CD4-positive, alpha-beta T cell (primary cell): ENCODE results near the gene RBMS3. TPM values are rescaled to one million over a fixed set of nuclear protein-coding genes. Genes with fewer than 3 reads are reported as not detected.

Experiments
- ATAC-seq: fragments of 200-7000 bp; cut with Tn5 transposase; one replicate; pipeline ENCODE4 v1.10.0; 2022; ENCODE audit warnings: mild to moderate bottlenecking; ENCODE audit not compliant: poor library complexity
- CTCF ChIA-PET: fragments of 350-600 bp; sonication (Branson Sonifier 250); formaldehyde crosslinking; loops from one replicate; lab custom pipeline; 2021; ENCODE audit warnings: antibody characterized with exemption, inconsistent platforms; lab: Charles Lee
- POLR2A ChIA-PET: fragments of 350-600 bp; sonication (Branson Sonifier 250); formaldehyde crosslinking; loops from one replicate; lab custom pipeline; 2021; ENCODE audit warnings: antibody characterized with exemption, inconsistent platforms; lab: Charles Lee
- DNase-seq, 14 experiments: peaks; one replicate each; pipeline ENCODE4 v3.0.0-alpha.2; 2013 to 2020; ENCODE audit warnings: mixed read lengths in 2 of 14
- H3K27ac ChIP-seq, 2 donors: one replicate each; pipeline versions ENCODE4 v1.5.1 to v1.7.0; 2013; ENCODE audit warnings: low read length in 2 of 2, low read depth in 1 of 2, mild to moderate bottlenecking in 1 of 2
- H3K27me3 ChIP-seq, 2 experiments: 1 replicate in 1 of 2; 2 replicates in 1 of 2; pipeline versions ENCODE4 v1.6.1 to v1.7.0; 2013; ENCODE audit warnings: low read length in 2 of 2, control low read depth in 1 of 2, mild to moderate bottlenecking in 1 of 2, moderate library complexity in 1 of 2; ENCODE audit not compliant: insufficient read depth in 2 of 2, control insufficient read depth in 1 of 2
- H3K36me3 ChIP-seq: one replicate; pipeline ENCODE4 v1.6.1; 2013; ENCODE audit warnings: low read length, control low read depth; ENCODE audit not compliant: insufficient read depth
- H3K4me1 ChIP-seq: one replicate; pipeline ENCODE4 v1.6.1; 2013; ENCODE audit warnings: low read length, control low read depth; ENCODE audit not compliant: insufficient read depth
- H3K4me3 ChIP-seq: one replicate; pipeline ENCODE4 v1.5.1; 2013; ENCODE audit warnings: mild to moderate bottlenecking, low read length, moderate library complexity
- H3K9me3 ChIP-seq, 2 experiments: 1 replicate in 1 of 2; 2 replicates in 1 of 2; pipeline versions ENCODE4 v1.6.1 to v1.7.0; 2013; ENCODE audit warnings: low read length in 2 of 2, mild to moderate bottlenecking in 2 of 2, control low read depth in 1 of 2, moderate library complexity in 1 of 2; ENCODE audit not compliant: control insufficient read depth in 1 of 2, insufficient read depth in 1 of 2
- H3K27ac Mint-ChIP-seq: one replicate; pipeline ENCODE4 v1.8.0; 2020; ENCODE audit warnings: mixed read lengths
- H3K27me3 Mint-ChIP-seq: one replicate; pipeline ENCODE4 v1.8.0; 2021; ENCODE audit warnings: mixed read lengths
- H3K36me3 Mint-ChIP-seq: one replicate; pipeline ENCODE4 v1.8.0; 2021; ENCODE audit warnings: low read depth, mixed read lengths
- H3K4me1 Mint-ChIP-seq: one replicate; pipeline ENCODE4 v1.8.0; 2021; ENCODE audit warnings: low read depth, mixed read lengths
- H3K4me3 Mint-ChIP-seq: one replicate; pipeline ENCODE4 v1.8.0; 2020; ENCODE audit warnings: mild to moderate bottlenecking, mixed read lengths
- H3K9me3 Mint-ChIP-seq: one replicate; pipeline ENCODE4 v1.8.0; 2020; ENCODE audit warnings: mixed read lengths
- intact Hi-C, 2 experiments: fragments of 100-400 bp; cut with DNase I in 1 of 2; cut with micrococcal nuclease in 1 of 2; formaldehyde crosslinking; loops; one replicate each; pipeline versions ENCODE4 v1.15.1 to v1.9.0; 2023 to 2025; cut with DNase I, micrococcal nuclease
- total RNA-seq, 174 experiments: library from RNA in 2 of 174; stranded (reverse) in 2 of 174; gene quantifications; one replicate each; pipeline ENCODE4 v1.2.3 and lab custom pipeline; 2021 to 2026
- TF ChIP-seq, protein P1 (sequence below): fragments of 200-600 bp; IDR thresholded peaks from one replicate; pipeline ENCODE4 v1.8.0; 2022; ENCODE audit warnings: antibody characterized with exemption, mild to moderate bottlenecking

Gene RBMS3
- total RNA-seq, 2 experiments from 2014 or later, result 1.6 to 1.7 TPM

DNA sequence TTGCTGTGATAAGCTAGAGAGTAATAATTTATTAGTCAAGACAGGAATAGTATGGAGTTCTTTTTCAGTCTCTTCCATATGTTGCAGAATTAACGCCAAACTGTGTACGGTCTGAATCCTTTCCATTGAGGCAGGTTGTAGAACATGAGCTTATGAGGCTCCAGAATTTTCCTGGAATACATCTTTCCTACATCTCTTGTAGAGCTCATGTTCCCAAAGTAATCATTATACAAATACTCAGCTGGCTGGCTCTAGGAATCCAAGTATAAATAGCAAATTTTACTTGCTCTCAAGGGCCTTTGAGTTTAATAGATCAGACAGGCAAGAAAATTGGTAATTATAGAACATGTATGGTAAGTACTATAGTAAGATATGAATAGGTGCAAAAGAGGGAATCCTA is 419.4 kb downstream of the RBMS3 start:
- H3K36me3 ChIP-seq, result no peaks in the 10 kb centered on the region
- H3K9me3 ChIP-seq, result peaks cover 0 to 18% of the 10 kb centered on the region in 2 experiments
- Mint-ChIP-seq H3K27me3 (no peaks in the 10 kb centered on the region), H3K4me1 (no peaks in the 10 kb centered on the region), H3K36me3 (no peaks in the 10 kb centered on the region), H3K4me3 (no peak overlapping the region), H3K27ac (no peak overlapping the region), H3K9me3 (peaks cover 7% of the 10 kb centered on the region)
- TF ChIP-seq, protein P1, sequence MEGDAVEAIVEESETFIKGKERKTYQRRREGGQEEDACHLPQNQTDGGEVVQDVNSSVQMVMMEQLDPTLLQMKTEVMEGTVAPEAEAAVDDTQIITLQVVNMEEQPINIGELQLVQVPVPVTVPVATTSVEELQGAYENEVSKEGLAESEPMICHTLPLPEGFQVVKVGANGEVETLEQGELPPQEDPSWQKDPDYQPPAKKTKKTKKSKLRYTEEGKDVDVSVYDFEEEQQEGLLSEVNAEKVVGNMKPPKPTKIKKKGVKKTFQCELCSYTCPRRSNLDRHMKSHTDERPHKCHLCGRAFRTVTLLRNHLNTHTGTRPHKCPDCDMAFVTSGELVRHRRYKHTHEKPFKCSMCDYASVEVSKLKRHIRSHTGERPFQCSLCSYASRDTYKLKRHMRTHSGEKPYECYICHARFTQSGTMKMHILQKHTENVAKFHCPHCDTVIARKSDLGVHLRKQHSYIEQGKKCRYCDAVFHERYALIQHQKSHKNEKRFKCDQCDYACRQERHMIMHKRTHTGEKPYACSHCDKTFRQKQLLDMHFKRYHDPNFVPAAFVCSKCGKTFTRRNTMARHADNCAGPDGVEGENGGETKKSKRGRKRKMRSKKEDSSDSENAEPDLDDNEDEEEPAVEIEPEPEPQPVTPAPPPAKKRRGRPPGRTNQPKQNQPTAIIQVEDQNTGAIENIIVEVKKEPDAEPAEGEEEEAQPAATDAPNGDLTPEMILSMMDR, result no peak
- intact Hi-C loops, result no loop called here
- H3K4me3 ChIP-seq, result no peak overlapping the region
- no peaks in the 10 kb centered on the region for H3K4me1 ChIP-seq
- ChIA-PET POLR2A (no interaction called here), CTCF (no interaction called here)
- H3K27ac ChIP-seq, result no peak overlapping the region
- DNase-seq (no peak), ATAC-seq (no peak)
- H3K27me3 ChIP-seq, result no peaks in the 10 kb centered on the region

DNA sequence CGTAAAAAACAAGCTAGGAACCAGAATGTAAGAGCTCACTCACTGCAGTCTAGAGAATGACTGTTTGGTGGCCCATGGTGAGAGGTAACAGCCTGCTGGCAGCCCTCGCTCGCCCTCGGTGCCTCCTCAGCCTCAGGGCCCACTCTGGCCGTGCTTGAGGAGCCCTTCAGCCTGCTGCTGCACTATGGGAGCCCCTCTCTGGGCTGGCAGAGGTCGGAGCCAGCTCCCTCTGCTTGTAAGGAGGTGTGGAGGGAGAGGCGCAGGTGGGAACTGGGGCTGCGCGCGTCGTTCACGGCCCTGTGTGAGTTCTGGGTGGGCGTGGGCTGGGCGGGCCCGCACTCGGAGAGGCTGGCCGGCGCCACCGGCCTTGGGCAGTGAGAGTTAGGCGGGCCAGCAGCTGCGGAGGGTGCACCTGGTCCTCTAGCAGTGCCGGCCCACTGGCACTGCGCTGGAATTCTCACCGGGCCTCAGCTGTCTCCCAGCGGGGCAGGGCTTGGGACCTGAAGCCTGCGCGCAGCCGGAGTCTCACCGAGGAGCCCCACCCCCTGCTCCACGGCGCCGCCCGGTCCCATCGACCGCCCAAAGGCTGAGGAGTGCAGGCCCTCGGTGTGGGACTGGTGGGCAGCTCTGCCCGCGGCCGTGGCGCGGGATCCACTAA is 420.6 kb downstream of the RBMS3 start:
- H3K27ac Mint-ChIP-seq, result no peak overlapping the region
- H3K4me3 Mint-ChIP-seq, result no peak overlapping the region
- ChIA-PET POLR2A (no interaction called here), CTCF (interaction anchor here (1.1 kb wide), 1 partner anchor 10 kb away, joined by 3 read pairs; no protein-coding TSS in a partner anchor)
- H3K9me3 Mint-ChIP-seq, result peaks cover 7% of the 10 kb centered on the region
- H3K27me3 Mint-ChIP-seq, result no peaks in the 10 kb centered on the region
- H3K9me3 ChIP-seq, result peaks cover 0 to 18% of the 10 kb centered on the region in 2 experiments
- ATAC-seq, result no peak
- H3K4me1 ChIP-seq, result no peaks in the 10 kb centered on the region
- H3K4me3 ChIP-seq, result no peak overlapping the region
- TF ChIP-seq, protein P1, result no peak
- H3K36me3 Mint-ChIP-seq, result no peaks in the 10 kb centered on the region
- no peak overlapping the region for H3K27ac ChIP-seq
- H3K27me3 ChIP-seq, result no peaks in the 10 kb centered on the region
- H3K4me1 Mint-ChIP-seq, result no peaks in the 10 kb centered on the region
- DNase-seq, result peak in 1 of 14 experiments; percentile 7
- no peaks in the 10 kb centered on the region for H3K36me3 ChIP-seq
- intact Hi-C loops, result no loop called here

DNA sequence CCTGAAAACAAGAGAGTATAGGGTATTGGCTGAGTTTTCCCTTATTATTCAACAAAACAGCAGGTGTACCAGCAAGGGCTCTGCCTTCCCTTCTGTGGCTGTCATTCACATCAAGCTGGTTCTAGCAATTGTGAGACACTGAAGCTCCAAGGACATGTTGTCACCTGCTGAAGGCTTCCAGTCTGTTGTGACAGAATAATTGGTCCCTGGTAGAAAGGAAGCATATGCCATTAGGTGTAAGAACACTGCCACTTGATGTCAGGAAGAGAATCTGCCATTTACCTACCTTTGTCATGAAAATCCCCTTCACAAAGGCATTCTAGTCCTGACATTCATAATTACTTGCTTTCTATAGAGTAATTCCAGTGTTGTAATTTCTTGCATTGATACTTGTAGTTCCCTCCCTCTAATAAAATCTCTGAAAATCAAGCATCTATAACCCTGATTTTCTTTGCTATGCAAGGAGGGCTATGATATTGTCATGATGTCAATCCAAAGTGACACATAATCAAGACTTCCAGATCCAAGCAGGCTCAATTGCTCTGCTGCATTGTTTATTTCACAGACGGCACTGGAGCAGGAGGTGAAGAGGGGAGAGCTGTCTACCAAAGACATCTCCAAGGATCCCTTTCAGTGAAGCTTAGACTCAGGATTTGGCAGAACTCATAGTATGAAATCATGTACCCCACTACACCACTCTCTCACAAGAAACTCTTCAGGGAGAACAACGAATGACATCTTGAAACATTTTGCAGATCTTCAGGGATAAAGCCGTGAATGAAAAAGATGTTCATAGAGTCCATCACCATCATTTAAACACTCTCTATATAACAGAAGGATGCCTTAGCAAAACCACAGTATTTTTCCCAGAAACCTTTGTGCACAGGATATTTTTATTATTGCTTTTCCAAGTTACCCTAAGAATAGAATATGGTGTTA is 425.3 kb downstream of the RBMS3 start:
- POLR2A ChIA-PET, result no interaction called here
- TF ChIP-seq, protein P1, result no peak
- Mint-ChIP-seq H3K27ac (no peak overlapping the region), H3K4me1 (no peaks in the 10 kb centered on the region), H3K4me3 (no peak overlapping the region), H3K9me3 (no peaks in the 10 kb centered on the region), H3K27me3 (no peaks in the 10 kb centered on the region), H3K36me3 (no peaks in the 10 kb centered on the region)
- intact Hi-C loops, result no loop called here
- DNase-seq, result no peak
- Histone ChIP-seq H3K27ac (no peak overlapping the region), H3K27me3 (no peaks in the 10 kb centered on the region), H3K9me3 (peaks cover 0 to 15% of the 10 kb centered on the region in 2 experiments), H3K4me1 (no peaks in the 10 kb centered on the region), H3K36me3 (no peaks in the 10 kb centered on the region), H3K4me3 (no peak overlapping the region)
- CTCF ChIA-PET, result no interaction called here
- no peak for ATAC-seq
